Cardiac muscle cell (in vitro differentiated cells and primary cell): ENCODE measurements around the gene DNASE1L2. TPM values are rescaled to one million over a fixed set of nuclear protein-coding genes. Genes with fewer than 3 reads are reported as not detected.

Source experiments
- DNase-seq, 2 donors: peaks; one replicate each; pipeline versions ENCODE4 v3.0.0 to v3.0.0-alpha.2; 2010 to 2017; ENCODE audit warnings: low read depth in 1 of 2, low spot score in 1 of 2
- H3K27ac ChIP-seq: fragments of 200-600 bp; sonication (generic); 2 replicates; pipeline ENCODE4 v1.5.1; 2016
- H3K27me3 ChIP-seq: fragments of 200-600 bp; sonication (generic); 2 replicates; pipeline ENCODE4 v1.6.0; 2016; ENCODE audit warnings: control low read depth
- H3K36me3 ChIP-seq: fragments of 200-600 bp; sonication (generic); 2 replicates; pipeline ENCODE4 v1.5.1; 2016; ENCODE audit warnings: control low read depth
- H3K4me1 ChIP-seq: fragments of 200-600 bp; sonication (generic); 2 replicates; pipeline ENCODE4 v1.8.1; 2017; ENCODE audit warnings: low read depth, mild to moderate bottlenecking, mixed run types
- H3K4me3 ChIP-seq: fragments of 200-600 bp; sonication (generic); 2 replicates; pipeline ENCODE4 v1.5.1; 2016; ENCODE audit warnings: mild to moderate bottlenecking
- H3K9me3 ChIP-seq: fragments of 200-600 bp; sonication (generic); 2 replicates; pipeline ENCODE4 v1.5.1; 2017; ENCODE audit warnings: low read depth, mild to moderate bottlenecking, control low read depth
- polyA plus RNA-seq: library from polyadenylated mRNA; unstranded; fragments of >200 nt; fragmentation: Nextera tagmentation; extraction: Ambion mirVana; gene quantifications from 2 replicates; pipeline ENCODE4 v1.2.1, GENCODE V29; 2016
- total RNA-seq: library from RNA; depleted of rRNA; stranded (reverse); fragments of >200 nt; gene quantifications from 2 replicates; pipeline ENCODE4 v1.2.3, GENCODE V29; 2016
- TF ChIP-seq, protein P1 (sequence below): IDR thresholded peaks from 2 replicates; pipeline ENCODE4 v1.5.1; 2012; ENCODE audit warnings: low read depth, mild to moderate bottlenecking, low read length

Gene DNASE1L2
- total and polyA plus RNA-seq, 2 experiments from 2014 or later = 0.68 to 1.1 TPM

DNA sequence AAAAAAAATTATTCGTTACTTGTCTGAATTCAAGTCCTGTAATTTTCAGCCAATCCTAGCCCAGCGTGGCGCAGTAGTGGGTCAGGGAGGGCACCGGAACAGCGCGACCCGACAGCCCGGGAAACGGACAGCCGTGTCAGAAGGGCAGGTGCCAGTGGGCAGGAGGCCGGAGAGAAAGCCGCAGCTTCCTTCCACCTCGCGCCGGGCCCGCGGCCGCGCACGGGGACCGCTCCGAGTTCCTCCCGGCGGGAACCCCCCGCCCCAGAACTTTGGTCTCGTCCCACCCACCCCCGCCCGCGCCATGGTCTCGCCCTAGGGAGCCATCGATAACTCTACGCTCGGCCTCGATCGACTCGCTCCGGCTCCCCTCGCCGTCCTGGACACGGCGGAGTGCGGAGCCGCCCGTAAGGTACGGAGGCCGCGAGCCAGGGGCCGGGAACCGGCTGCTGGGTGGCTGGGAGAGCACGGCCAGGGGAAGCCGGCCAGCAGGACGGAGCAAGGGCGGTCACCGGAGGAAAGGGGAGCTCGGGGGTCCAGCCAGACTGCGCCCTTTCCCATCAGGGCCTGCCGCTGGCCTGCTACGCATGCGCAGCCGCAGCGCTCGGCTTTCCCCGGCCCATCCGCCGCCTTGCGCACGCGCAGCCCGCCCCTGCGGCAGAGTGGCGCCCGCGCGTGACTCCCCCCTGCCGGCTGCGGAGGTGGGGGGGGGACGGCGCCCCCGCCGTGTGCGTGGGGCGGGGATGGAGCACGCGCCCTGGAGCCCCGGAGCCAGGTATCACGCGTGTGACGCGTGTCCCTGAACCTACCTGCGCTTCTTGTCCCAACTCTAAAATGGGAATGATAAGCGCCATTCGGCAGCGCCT, 30.9 kb upstream of the DNASE1L2 start, which contains the start of gene MLST8:
TSS of gene MLST8 (plus strand) at position 351 of the 863 bp plus-strand sequence. CDS start 632 bp downstream, outside the sequence.
- peaks cover 11% of the 10 kb centered on the region for H3K4me1 ChIP-seq
- peak; percentile 91 to 92 for DNase-seq
- peaks cover under 1% of the 10 kb centered on the region for H3K27me3 ChIP-seq
- H3K27ac ChIP-seq = peak within 1 kb of the TSS; percentile 96
- no peaks in the 10 kb centered on the region for H3K9me3 ChIP-seq
- TF ChIP-seq, protein P1, sequence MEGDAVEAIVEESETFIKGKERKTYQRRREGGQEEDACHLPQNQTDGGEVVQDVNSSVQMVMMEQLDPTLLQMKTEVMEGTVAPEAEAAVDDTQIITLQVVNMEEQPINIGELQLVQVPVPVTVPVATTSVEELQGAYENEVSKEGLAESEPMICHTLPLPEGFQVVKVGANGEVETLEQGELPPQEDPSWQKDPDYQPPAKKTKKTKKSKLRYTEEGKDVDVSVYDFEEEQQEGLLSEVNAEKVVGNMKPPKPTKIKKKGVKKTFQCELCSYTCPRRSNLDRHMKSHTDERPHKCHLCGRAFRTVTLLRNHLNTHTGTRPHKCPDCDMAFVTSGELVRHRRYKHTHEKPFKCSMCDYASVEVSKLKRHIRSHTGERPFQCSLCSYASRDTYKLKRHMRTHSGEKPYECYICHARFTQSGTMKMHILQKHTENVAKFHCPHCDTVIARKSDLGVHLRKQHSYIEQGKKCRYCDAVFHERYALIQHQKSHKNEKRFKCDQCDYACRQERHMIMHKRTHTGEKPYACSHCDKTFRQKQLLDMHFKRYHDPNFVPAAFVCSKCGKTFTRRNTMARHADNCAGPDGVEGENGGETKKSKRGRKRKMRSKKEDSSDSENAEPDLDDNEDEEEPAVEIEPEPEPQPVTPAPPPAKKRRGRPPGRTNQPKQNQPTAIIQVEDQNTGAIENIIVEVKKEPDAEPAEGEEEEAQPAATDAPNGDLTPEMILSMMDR = peak; percentile 29
- peak within 1 kb of the TSS; percentile 75 for H3K4me3 ChIP-seq
- H3K36me3 ChIP-seq = peaks cover 5% of the 10 kb centered on the region

DNA sequence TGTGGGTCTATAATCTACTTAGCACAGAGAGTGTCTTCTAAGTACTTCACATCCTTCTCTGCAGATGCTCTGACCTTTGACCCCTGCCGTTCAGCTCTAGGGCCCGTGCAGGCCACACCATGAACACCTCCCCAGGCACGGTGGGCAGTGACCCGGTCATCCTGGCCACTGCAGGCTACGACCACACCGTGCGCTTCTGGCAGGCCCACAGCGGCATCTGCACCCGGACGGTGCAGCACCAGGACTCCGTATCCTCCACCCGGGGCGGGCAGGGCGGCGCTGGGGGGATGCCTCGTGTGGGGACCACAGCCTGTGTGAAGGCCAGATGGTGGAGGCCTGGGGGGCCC, 30.3 kb upstream of the DNASE1L2 start:
- TF ChIP-seq, protein P1 = no peak
- Histone ChIP-seq H3K27me3 (no peaks in the 10 kb centered on the region), H3K4me1 (peaks cover 17% of the 10 kb centered on the region), H3K27ac (peak overlapping the region; percentile 6), H3K36me3 (peaks cover 5% of the 10 kb centered on the region), H3K4me3 (peak overlapping the region; percentile 75), H3K9me3 (no peaks in the 10 kb centered on the region)
- no peak for DNase-seq

DNA sequence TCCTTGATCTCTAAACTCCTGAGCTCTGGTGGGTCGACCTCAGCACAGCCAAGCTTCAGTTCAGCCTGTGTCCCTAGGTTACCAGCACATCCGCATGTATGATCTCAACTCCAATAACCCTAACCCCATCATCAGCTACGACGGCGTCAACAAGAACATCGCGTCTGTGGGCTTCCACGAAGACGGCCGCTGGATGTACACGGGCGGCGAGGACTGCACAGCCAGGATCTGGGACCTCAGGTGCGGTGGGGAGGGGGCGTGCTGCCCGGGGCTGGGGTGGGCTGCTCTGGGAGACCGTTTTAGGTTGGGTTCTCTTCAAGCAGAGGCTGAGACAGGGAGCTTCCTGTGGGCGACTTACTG, 29.8 kb upstream of the DNASE1L2 start:
- Histone ChIP-seq H3K27ac (no peak overlapping the region), H3K9me3 (no peaks in the 10 kb centered on the region), H3K4me3 (peak overlapping the region; percentile 75), H3K36me3 (peaks cover 5% of the 10 kb centered on the region), H3K27me3 (no peaks in the 10 kb centered on the region), H3K4me1 (peaks cover 19% of the 10 kb centered on the region)
- no peak for DNase-seq
- TF ChIP-seq, protein P1 = no peak

DNA sequence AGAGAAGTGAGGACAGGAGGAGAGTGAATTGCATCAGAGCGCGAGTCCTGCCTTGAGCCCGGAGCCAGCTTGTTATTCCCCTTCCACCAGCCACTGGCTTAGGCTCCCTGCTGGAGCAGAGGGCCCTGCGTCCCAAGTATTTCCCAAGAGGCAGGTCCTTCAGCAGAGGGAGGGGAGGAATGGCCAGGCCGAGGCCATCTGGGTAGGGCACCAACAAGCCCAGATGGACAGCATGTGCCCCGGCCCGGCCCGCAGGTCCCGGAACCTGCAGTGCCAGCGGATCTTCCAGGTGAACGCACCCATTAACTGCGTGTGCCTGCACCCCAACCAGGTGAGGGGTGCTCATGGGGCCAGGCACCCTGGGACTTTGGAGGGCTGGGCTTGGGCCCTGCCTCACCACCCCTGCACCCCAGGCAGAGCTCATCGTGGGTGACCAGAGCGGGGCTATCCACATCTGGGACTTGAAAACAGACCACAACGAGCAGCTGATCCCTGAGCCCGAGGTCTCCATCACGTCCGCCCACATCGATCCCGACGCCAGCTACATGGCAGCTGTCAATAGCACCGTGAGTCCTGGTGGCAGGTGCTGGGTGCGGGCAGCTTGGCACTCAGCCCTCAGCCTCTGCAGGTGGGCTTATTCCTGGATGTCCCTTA, 29.3 kb upstream of the DNASE1L2 start:
- H3K36me3 ChIP-seq = peaks cover 5% of the 10 kb centered on the region
- DNase-seq = peak in 1 of 2 donors; percentile 27
- no peaks in the 10 kb centered on the region for H3K27me3 ChIP-seq
- TF ChIP-seq, protein P1 = no peak
- no peaks in the 10 kb centered on the region for H3K9me3 ChIP-seq
- no peak overlapping the region for H3K27ac ChIP-seq
- H3K4me3 ChIP-seq = no peak overlapping the region
- H3K4me1 ChIP-seq = peaks cover 19% of the 10 kb centered on the region

DNA sequence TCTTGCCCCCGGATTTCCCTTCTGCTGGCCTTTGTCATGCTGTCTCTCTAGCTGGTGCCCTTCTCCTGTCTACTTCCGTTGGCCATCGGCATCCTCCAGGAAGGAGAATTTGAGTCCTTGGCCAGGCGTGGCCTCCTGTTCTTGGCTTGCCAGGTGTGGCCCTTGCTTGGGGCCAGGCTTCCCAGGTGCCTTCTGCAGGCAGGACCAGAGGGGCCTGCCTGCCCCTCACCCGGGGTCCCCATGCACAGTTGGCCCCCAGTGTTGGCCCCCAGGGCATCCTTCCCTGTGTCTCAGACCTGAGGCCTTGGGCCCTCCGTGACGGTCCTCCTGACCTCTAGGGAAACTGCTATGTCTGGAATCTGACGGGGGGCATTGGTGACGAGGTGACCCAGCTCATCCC, 28.4 kb upstream of the DNASE1L2 start:
- Histone ChIP-seq H3K9me3 (no peaks in the 10 kb centered on the region), H3K4me1 (peaks cover 19% of the 10 kb centered on the region), H3K36me3 (peaks cover 5% of the 10 kb centered on the region), H3K4me3 (no peak overlapping the region), H3K27me3 (no peaks in the 10 kb centered on the region), H3K27ac (no peak overlapping the region)
- TF ChIP-seq, protein P1 = no peak
- DNase-seq = no peak
